HG03280 (cell line): Measurements from ENCODE around the gene IMPG2.

Source experiments
- ATAC-seq: cut with Tn5 transposase; IDR thresholded peaks from one replicate; pipeline ENCODE4 v1.9.1; 2021; ENCODE audit warnings: mild to moderate bottlenecking, moderate library complexity; ENCODE audit not compliant: unreplicated experiment

Gene IMPG2

GRCh38 chr3:101189796-101190195 is 130.6 kb downstream of the IMPG2 start:
- no peak for ATAC-seq

- ATAC-seq = no peak
Observed at GRCh38 chr3:101189176-101189575, 131.2 kb downstream of the IMPG2 start.

- ATAC-seq = no peak
Observed at GRCh38 chr3:101185341-101185740, 135.0 kb downstream of the IMPG2 start.

GRCh38 chr3:101184111-101184510 is 136.3 kb downstream of the IMPG2 start:
- ATAC-seq = no peak

- ATAC-seq = no peak
Observed at GRCh38 chr3:101183151-101183550, 137.2 kb downstream of the IMPG2 start.

- no peak for ATAC-seq
Observed at GRCh38 chr3:101182734-101183133, 137.6 kb downstream of the IMPG2 start.

- ATAC-seq = no peak
Observed at GRCh38 chr3:101181801-101182200, 138.6 kb downstream of the IMPG2 start.

GRCh38 chr3:101179637-101180036 is 140.7 kb downstream of the IMPG2 start:
- ATAC-seq = no peak

GRCh38 chr3:101177577-101177976 is 142.8 kb downstream of the IMPG2 start:
- ATAC-seq = no peak
